Hindlimb muscle (tissue), 1 donor: Measurements from ENCODE around the gene HS6ST1. TPM values are rescaled to one million over a fixed set of nuclear protein-coding genes. Genes with fewer than 3 reads are reported as not detected.
"Not testable (repeated sequence)": the region's sequence is repeated elsewhere in the genome, so short reads cannot be mapped to it uniquely, and the experiment has no call there.

ENCODE experiments used
- DNase-seq: peaks from one replicate; pipeline ENCODE4 v3.0.0-alpha.2; 2013
- polyA plus RNA-seq: library from polyadenylated mRNA; unstranded; fragments of 120-200 nt; gene quantifications from one replicate; pipeline ENCODE4 v1.2.1, GENCODE V29; 2013; ENCODE audit not compliant: insufficient read length

HS6ST1 gene
- polyA plus RNA-seq, 1 donor, result 26.8 TPM

DNA sequence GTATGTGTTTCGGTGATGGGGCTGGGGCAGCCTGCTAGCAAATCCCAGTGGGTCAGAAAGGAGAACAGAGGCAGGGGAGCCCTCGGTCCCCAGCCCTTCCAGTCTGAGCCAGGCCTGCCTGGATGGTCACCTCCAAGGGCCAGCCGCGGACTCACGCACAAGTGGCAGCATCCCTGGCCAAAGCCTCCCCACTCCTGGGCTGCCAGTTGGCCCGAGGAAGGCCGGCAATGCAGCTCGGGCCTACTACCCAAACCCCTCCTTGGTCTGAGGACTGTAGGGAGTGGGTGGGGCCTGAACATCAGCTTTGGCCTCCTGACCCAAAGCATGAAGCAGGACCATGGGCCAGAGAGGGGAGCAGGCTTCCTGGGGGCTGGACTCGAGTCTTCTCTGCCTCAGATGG, 51.5 kb downstream of the HS6ST1 start:
- DNase-seq, result not testable (repeated sequence)

DNA sequence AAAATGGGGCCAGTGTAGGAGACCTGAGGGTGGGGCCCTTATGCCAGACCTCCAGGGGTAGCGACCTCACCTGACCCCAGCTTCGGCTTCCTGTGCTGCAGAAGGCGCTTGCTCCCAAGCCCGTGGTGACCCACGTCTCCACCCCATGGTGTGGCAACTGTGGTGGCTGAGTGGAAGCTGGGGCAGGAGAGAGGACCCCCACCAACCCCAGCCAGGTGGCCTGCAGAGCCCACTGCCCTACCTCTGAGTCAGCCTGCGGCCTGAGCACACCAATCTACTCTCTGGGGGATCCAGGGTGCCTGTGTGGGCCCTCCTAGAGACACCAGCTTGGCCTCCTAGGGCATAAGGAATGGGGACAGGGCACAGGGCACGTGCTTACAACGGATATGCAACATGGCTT, 52.2 kb downstream of the HS6ST1 start:
- not testable (repeated sequence) for DNase-seq

DNA sequence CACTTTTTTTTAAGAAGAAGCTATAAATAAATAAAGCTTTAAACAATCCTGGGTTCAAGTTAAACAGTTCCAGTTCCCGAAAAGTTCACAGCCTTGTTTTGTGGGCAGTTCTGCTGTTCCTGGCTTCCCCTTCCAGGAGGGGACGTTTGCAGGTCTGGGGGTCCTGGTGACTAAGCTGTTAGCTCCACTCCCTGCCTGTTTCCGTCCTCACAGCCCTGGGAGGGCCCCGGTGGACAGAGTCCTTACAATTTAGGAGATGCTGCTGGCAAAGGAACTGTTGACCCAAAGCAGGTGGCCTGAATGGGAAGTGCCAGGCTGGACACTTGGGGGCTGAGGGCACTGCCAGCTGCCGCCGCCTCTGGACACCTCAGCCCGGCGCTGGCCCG, 53.1 kb downstream of the HS6ST1 start:
- not testable (repeated sequence) for DNase-seq

DNA sequence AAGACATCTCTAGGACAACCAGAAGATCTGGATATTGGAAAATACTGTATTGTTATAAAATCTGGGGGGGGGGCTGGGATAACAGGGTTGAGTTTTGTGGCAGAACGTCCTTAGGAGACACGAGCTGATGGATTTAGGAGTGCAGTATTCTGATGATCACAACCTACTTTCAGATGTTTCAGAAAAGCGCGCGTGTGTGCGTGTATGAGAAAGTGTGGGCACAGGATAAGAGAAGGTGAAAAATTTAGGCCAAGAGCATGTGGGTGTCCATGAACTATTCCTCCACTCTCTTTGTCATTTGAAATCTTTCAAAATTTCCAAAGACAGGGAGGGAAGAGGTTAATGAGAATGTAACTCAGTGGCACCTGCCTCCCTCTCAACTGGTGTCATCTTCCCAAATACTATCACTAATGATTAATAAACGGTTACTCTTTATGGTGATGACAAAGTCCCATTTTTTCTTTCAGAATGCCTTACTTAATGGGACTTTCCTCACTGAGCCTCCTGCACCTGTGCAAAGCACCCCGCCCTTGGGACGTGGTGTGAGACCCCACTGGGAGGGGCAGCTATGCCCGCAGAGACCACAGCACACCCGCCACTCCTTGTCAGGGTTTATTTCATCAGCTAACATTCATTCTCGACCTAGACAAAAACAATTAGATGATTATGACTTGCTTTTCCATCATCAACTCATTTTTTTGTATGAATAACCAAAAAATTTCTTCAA, 53.6 kb downstream of the HS6ST1 start:
- no peak for DNase-seq

DNA sequence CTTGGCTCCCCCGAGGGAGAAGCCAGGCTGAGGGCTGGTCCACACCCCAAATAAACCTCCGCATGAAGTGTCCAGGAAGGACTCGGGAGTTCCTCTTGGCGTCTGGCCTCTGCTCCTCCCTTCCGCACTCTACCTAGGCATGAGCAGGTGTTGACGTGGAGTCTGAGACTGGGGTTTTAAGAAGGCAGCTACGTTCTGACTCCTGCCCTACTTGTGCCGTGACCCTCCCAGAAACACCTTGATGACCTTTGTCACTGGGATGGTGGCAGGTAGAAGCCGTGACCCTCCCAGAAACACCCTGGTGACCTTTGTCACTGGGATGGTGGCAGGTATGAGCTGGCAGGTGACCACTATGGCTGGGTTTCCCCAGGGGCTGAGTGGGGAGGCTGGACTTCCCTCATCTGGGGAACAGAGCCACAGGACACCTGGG, 54.8 kb downstream of the HS6ST1 start:
- no peak for DNase-seq

DNA sequence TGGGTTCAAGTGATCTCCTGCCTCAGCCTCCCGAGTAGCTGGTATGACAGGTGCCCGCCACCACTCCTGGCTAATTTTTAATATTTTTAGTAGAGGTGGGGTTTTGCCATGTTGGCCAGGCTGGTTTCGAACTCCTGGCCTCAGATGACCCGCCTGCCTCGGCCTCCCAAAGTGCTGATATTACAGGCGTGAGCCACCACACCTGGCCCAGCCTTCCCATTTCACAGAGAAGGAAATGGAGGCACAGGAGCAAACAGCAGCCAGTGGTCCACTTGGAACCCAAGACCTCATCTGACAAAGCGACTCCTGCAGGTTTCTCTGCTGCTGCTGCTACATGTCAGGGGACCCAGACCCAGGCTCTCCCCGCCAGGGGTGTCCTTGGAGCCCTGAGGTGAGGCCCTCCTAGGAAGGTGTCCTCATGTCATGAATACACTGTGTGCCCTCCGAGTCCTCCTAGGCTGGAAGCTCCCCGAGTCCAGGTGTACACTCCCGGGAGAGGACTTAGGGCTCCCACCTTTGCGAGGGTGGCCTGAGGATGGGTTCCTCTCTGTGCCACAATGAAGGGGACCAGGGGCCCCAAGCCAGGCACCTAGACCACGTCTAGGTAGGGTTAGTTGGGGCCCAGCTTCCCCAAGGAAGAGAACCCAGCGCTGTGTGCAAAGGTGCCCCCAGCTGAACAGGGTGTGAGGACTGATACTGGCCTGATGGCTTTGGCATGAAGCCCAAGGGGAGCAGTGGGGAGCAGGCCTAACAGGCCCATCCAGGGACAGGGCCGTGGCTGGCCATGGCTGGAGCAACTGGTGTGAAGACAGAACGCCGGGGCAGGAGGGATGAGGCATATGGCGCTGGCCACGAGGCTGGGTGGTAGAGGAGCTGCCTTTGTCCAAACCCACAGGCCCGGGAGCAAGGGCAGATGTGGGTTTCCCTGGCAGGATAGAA, 56.1 kb downstream of the HS6ST1 start:
- DNase-seq, result no peak

DNA sequence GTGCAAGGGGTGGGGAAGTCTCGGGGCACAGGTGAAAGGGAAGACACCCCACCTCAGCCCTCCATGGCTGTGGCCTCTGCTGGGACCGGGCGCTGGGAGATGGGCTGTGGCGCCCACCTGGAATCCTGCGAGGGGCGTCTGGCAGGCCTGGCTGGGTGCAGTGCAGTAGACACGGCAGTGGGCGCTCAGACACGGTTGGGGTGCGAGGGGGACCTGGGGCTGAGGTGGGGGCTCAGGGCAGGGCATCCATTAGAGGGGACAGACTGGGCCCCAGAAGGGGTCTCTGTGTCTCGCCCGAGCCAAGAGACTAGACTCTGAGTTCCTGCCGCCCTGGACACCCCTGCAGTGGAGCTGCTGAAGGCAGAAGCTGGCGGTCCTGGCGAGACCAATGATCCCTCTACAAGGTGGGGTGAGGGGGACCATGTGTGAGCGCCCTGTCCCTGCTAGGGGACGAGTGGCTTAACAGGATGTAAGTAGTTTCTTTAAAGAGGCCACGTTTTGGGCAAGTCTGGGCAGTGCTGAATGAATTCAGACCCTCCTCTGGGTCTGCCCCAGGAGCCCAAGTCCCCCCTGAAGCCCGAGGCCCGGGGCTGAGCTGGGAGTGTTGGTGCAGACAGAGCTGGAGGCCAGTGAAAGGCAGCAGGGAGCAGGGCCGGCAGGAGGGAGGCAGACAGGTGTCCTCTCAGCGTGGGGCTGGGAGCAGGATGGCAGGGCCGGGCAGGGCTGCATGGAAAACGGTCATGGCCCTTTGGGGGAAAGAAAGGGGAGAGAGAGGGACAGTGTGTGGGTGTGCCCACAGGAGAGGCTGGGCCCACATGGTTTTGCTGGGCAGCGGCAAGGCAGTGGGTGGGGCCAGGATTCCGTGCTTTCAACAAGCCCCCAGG, 57.2 kb downstream of the HS6ST1 start:
- DNase-seq, result no peak

DNA sequence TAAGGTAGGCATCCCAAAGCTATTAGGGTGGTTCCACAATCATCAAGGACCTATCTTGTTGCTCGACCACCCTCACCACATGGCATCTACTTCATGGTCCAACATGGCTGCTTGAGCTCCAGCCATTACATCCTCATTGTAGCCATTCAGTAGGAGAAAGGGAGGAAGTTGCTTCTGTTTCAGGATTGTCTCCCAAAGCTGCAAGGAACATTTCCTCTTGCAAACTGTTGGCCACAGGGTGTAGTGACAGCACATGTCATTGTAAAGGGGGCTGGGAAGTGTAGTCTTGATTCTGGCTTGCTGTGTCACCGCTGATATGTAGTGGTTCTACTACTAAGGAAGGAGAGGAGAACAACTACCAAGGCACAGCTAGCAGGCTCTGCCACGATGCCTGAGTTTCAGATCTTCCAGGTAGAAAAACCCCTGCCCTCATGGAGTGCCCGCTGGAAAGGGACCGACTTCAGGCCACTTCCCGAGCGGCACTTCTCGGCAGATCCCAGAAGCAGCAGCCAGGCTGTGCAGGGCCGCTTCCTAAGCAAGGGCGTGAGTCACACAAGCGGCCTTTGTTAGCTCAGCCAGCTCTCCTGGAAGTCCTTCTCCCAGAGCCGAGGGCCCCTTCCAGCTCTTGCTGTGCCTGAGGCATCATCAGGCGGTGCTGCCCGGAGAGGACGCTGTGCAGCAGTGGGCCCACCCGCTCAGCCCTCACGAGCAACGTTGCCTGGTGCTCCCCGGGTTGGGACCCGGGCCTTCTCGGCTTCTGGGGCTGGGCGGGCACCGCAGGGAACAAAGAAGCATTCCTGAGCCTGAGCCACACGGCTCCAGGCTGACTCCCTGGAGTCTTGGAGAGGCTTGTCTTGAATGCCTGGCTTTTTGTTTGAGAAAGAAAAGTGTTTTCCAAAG, 58.2 kb downstream of the HS6ST1 start:
- DNase-seq, result peak; percentile 67

DNA sequence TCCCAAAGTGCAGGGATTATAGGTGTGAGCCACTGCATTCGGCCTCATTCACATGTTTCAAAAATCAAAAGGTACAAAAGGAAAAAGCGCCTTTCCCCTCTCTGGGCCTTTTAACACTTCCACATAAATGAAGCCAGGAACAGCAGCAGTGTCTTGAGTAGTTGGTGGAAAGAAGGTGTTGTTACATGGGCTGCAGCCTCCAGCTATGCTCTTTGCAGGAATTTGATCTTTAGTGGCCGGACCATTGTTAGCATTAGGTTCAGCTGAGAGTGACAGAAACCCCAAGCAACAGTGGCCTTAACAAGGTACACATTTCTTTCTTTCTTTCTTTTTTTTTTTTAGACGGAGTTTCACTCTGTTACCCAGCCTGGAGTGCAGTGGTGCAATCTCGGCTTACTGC, 59.1 kb downstream of the HS6ST1 start:
- no peak for DNase-seq

DNA sequence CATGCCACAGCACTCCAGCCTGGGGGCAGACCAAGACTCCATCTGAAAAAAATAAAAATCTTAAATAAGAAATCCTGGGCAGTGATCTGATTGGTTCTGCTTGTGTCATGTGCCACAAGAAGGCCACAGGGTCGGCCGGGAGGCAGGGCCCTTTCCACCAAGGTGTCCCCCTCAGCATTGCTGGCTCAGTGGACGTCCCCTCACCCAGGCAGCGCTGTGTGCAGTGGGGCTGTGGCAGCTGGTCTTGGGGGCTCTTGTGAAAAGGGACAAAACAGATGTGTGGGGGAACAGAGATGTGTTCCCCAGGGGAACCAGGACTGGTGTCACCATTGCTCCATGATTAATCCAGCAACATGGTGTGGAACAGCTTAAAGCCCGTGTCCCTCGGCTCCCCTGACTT, 60.5 kb downstream of the HS6ST1 start:
- no peak for DNase-seq

DNA sequence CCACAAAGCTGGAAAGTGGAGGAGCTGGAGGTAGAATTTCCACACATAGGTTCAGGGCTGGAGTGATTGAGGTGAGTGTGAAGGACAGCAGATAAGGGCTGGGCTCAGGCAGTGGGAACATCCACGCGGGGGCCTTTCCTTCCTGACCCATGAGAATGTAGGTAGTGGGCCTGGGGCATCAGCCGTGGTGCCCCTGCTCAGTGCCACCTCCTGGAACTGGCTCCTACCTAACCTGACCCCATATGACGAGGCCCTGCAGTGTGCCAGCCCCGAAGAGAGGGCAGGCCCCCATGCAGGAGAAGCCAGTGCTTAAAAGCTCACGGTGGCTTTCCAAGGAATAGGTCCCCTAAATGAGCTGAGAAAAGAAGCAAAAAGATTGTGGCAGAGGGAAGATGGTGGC, 66.2 kb downstream of the HS6ST1 start:
- no peak for DNase-seq

DNA sequence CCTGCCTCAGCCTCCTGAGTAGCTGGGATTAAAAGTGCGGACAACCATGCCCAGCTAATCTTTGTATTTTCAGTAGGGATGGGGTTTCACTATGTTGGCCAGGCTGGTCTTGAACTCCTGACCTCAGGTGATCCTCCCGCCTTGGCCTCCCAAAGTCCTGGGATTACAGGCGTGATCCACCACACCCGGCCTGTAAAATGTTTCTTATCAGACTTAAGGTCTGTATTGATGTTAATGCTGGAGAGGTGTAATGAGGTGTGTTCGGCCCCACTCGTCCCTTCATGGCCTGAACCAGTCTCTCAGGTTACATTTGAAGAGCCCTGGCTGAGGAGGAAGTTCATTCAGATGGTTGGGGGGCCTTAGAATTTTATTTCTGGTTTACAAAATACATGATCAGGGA, 66.6 kb downstream of the HS6ST1 start:
- DNase-seq, result not testable (repeated sequence)

DNA sequence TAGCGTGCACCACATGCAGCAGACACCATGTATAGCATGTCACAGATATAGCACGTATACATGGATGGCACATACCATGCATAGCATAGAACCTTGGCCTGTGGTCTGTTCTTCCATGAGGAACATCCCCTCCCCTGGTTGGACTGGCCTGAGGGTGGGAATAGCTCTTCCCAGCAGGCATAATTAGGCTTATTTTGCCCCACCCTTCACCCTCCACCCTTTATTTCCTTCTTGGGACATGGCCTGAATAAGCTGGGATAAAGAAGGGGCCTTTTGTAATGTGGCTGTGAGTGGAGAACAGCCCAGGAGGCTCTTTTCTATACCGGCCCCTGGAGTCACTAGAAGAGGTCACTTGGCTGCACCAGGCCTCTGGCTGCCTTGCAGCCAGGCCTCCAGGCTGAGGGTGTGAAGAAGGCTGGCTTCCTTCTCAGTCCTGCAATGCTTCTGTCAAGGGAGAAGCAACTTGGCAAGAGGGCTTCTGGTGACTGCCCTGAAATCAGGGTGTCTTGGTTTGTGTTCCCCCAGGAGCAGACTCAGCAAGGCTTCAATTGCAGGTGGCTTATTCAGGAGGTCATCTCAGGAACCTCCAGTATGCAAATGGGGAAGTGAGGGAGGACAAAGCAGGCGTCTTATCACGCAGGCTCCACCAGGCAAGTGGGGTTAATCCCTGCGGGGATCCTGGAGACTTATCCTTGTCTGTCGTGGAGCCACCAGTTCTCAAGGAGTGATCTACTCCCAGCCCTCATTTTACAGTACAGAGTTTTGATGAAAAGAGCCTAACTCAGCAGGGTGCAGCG, 68.2 kb downstream of the HS6ST1 start:
- no peak for DNase-seq

DNA sequence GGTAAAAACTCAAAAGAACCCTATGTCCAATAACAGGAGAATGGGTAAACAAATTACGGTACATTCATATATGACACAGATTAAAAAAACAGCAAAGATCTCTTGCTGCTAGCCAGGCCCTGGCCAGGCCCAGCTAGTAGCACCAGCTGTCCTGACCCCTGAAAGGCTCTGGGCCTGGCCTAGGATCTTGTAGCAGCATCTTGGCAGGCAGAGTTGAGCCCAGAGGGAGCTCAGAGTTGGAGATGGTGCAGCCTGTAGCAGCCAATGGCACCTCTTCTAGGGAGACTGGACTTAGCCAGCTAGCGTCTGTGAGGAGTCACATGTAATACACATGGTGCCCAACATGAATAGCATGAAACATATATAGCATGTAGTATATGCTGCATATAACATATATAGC, 69.1 kb downstream of the HS6ST1 start:
- DNase-seq, result no peak

DNA sequence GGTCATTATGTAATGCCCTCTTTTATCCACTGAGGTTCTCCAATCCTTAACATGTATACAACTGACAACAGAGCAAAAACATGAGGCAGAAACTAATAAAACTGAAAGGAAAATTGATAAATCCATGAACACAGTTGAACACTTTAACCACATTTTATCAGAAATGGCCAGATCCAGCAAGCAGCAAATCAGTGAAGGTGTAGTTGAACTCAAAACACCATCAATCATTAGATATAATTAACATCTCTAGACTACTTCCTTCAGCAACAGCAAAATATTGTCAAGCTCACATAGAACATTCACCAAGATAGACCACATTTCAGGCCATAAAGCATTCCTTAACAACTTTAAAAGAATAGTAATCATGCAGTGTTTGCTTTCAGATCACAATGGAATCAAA, 72.9 kb downstream of the HS6ST1 start:
- no peak for DNase-seq

DNA sequence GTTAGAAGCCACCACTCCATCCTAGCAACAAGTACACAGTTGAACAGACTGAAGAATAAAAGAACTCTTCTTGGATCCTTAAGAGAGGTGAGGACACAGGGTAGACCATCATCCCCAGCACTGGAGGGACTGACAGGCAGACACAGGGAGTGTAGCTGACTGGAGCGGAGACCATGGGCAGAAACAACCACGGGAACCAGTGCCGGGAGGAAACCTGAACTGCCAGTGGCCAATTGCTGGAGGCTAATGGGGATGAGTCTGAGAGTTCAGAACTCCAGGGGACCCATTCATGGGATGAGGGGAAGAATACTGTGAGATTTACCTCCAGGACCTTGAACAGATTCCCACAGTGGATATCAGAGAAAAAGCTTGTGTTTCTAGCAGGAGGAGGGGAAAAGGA, 76.8 kb downstream of the HS6ST1 start:
- DNase-seq, result no peak

DNA sequence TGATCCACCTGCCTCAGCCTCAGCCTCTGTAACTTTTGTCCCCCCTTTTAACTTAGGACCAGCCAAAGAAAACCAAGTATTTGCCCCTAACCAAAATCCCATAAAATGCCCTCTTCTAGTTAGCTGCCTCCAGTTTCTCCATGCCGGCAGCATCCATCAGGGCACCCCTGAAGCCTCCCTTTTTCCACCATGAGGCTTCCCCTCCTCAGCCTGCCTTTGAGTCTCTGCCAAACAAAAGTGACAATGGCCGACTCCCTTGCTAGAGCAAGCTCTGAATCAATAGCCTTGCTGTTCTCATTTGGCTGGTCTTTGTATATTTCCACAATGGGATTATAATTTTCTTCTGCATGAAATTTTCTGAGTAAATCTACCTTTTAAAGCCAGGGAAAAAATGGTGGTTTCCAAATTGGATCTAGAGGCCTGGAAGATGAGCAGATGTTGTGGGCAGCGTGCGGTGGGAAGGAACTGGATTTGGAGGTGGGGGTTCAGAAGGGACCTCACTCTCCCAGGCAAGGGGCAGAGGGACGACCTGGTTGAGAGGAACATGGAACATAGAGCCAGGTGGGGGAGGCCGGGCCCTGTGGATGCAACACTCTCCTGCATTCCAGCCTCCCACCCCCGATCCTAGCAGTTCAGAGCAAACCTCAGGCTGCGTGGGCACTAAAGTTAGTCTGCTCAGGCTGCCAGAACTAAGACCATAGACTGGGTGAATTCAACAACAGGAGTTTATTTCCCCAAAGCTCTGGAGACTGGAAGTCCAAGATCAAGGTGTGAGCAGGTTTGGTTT, 80.6 kb downstream of the HS6ST1 start:
- DNase-seq, result no peak

DNA sequence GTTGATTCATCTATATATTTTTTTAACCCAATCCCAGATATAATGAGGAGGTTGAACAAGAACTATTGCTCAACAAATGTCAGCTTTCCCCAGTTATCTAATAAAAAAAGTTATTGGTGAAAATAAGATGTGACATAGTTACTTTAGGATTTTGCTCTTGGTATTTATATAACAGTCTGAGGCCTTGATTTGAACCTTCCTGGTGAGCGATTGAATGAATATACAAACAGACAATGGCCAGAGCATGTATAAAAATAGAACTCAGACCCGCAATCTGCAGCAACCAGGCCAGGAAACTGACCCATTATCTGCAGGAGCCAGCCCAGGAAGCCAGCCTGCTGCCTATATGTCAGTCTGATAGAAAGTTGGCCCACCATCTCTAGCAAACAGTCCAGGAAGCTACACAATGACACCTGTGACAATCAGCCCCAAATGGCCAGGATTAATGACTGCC, 81.6 kb downstream of the HS6ST1 start:
- no peak for DNase-seq

DNA sequence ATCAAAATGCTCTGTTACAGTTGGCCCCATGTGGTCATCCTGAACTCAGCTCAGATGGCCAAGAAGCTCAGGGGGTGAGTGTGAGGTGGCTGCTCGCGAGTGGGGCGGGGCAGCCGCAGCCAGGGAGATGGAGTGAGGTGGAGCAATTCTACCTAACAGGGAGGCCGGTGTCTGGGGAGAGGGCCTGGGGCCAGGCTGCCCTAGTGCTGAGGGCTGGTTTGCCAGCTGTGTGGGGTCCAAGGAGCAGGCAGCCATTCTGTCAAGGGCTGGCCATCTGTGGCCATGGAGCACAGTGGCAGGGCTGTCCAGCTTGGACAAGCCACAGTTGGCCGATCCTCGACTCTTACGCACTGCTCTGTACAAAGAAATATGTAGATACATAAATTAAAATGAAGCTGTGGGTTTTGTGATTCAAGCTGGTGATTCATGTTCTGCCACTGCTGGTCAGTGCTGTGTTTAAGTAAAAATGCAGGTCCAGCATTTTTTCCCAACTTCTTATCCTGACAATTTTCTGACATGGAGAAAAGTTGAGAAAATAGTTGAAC, 82.1 kb downstream of the HS6ST1 start:
- no peak for DNase-seq

DNA sequence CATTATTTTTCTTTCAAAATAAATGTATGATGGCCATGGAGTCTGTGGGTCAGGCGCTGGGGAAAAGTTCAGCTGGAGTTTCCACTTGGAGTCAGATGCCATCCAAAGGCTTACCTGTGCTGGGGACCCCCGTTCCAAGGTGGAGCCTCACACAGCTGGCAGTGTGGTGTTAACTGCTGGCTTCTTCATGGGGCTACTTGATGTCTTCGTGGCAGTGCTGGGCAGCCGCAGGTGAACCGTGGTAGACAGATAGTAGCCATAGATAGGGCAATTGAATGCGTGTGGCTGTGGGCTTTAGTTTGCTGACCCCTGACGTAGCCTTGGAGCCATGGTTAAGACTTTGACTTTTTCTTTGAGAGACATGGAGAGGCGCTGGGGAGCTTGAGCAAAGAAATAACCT, 83.1 kb downstream of the HS6ST1 start:
- DNase-seq, result no peak
